Stimulated activated CD4-positive, alpha-beta T cell treated with anti-CD3 and anti-CD28 coated beads, Interleukin-15, amount 100 ng/mL, for 1 hour (primary cell): Measurements from ENCODE around the gene KIAA1958.
"Not testable (repeated sequence)": the region's sequence is repeated elsewhere in the genome, so short reads cannot be mapped to it uniquely, and the experiment has no call there.

ENCODE experiments used
- DNase-seq, 2 donors: peaks; one replicate each; pipeline ENCODE4 v3.0.0-alpha.2; 2020; ENCODE audit warnings: low read depth in 1 of 2, low spot score in 1 of 2

Gene KIAA1958

GRCh38 chr9:112555101-112555643, 68.5 kb downstream of the KIAA1958 start:
- DNase-seq, result no peak

GRCh38 chr9:112555844-112556482, 69.3 kb downstream of the KIAA1958 start:
- DNase-seq, result no peak

GRCh38 chr9:112556497-112557442, 70.1 kb downstream of the KIAA1958 start:
- DNase-seq, result no peak

- no peak for DNase-seq
These were observed 71.8 kb downstream of the KIAA1958 start for GRCh38 chr9:112558476-112558875.

- DNase-seq, result no peak
These were observed 72.4 kb downstream of the KIAA1958 start for GRCh38 chr9:112558978-112559377.

GRCh38 chr9:112559629-112560413, 73.2 kb downstream of the KIAA1958 start:
- no peak for DNase-seq

GRCh38 chr9:112562235-112562958, 75.8 kb downstream of the KIAA1958 start:
- DNase-seq, result no peak

- DNase-seq, result no peak
These were observed 82.6 kb downstream of the KIAA1958 start for GRCh38 chr9:112569186-112569585.

- DNase-seq, result no peak
These were observed 84.1 kb downstream of the KIAA1958 start for GRCh38 chr9:112570671-112571167.

- no peak for DNase-seq
These were observed 85.2 kb downstream of the KIAA1958 start for GRCh38 chr9:112571624-112572355.

GRCh38 chr9:112572416-112572815, 85.8 kb downstream of the KIAA1958 start:
- no peak for DNase-seq

GRCh38 chr9:112574008-112574407, 87.4 kb downstream of the KIAA1958 start:
- no peak for DNase-seq

- no peak for DNase-seq
These were observed 88.5 kb downstream of the KIAA1958 start for GRCh38 chr9:112575107-112575506.

- DNase-seq, result no peak
These were observed 95.0 kb downstream of the KIAA1958 start for GRCh38 chr9:112581469-112582176.

GRCh38 chr9:112582371-112583262, 96.0 kb downstream of the KIAA1958 start:
- DNase-seq, result no peak

GRCh38 chr9:112586599-112587155, 100.0 kb downstream of the KIAA1958 start:
- DNase-seq, result no peak

GRCh38 chr9:112591875-112592274, 105.2 kb downstream of the KIAA1958 start:
- DNase-seq, result not testable (repeated sequence)

- DNase-seq, result no peak
These were observed 113.1 kb downstream of the KIAA1958 start for GRCh38 chr9:112599732-112600131.
